ENCODE data around the gene XPNPEP1.

The XPNPEP1 gene

DNA sequence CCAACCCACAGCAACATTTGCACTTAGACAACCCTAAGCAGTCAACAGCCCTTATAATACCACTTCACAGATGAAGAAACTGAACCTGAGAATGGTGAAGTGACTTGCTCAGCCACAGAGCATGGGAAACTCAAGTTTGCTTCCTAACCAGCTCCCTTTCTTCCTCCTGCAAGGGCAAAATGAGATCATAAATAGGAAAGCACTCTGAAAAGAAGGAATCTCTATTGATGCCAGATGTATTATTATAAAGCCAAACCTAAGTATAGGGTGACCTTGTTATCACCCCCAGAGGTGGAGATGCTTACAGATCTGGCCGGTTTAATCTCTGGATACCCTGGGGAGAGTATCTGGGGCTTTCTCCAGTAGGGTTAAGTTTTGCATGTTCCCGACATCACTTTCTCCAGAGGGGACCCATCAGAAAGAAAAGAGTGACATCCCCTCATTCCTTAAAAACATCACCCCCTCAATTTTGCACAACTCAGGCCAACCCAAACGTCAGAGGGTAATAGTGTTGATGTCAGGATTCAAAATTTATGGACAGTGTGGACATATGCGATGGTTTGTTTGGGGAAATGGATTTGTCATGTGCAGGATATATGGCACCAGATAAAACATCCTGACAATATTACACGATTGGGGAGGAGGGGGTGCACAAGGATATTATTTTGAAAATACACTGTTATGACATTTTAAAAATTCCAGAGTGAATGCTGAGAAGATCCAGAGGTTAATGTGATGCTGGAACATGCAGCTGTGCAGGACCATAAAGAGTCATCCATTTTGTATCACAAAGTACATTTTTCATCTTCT is 24.0 kb upstream of the XPNPEP1 start:
- DNase-seq = no peak

GRCh38 chr10:109946680-109947079 is 23.4 kb upstream of the XPNPEP1 start:
- DNase-seq = no peak

- no peak for DNase-seq
Observed at GRCh38 chr10:109945473-109946177, 22.3 kb upstream of the XPNPEP1 start.

- DNase-seq = no peak
Observed at GRCh38 chr10:109944613-109945012, 21.3 kb upstream of the XPNPEP1 start.

DNA sequence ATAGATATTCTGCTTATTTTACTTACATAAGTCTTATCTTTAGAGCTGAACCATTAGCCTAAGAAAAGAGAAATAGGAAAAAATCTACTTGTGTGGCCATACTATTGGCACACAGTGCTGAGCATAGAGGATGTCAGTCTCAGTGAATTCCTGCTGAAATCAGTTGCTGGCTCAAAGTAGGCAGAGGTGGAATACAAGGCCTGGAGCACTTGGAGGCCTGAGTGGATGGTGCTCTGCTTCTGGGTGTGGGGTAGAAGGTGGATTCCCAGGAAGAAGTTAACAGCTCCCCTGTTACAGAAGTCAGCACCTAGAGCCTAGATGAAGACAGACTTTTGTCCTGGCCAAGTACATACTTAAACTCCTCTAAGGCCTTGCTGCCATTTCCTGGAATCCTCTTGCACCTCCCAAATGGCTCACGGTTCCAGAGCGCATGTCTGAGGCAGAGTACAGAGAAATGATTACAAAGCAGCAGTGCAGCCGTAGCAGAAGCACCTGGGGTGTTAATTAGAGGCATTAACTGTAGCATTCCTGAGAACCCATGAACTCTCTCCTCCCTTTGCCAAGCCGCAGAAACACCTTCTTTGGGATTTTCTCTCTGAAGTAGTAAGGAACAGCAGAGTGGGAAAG is 18.0 kb upstream of the XPNPEP1 start:
- DNase-seq = no peak

GRCh38 chr10:109940553-109940952 is 17.2 kb upstream of the XPNPEP1 start:
- no peak for DNase-seq

- no peak for DNase-seq
Observed at GRCh38 chr10:109940117-109940516, 16.8 kb upstream of the XPNPEP1 start.

DNA sequence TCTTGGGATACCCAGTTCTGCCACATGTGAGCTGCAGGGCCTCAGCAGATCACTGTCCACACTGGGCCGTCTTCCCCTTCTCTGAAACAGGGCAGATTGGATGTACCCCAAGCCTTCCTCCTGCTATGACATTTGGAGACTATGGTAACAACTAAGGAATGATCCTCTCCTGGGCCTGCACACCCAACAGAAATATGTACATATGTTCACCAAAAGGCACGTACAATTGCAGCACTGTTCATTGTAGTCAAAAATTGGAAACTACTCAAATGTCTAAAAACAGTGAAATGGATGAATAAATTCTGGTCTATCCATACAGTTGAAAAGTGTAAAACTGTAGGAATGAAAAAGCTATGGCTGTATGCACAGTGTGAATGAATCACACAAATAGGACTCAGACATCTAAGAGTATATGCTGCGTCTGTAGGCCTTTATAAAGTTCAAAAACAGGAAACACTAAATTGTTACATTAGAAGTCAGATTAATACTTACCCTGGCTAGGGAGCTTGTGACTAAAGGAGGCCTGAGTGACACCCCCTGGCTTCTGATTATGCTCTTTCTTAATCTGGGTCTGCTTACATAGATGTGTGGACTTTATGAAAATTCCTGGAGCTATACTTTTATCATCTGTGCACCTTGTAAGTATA is 16.1 kb upstream of the XPNPEP1 start:
- no peak for DNase-seq

DNA sequence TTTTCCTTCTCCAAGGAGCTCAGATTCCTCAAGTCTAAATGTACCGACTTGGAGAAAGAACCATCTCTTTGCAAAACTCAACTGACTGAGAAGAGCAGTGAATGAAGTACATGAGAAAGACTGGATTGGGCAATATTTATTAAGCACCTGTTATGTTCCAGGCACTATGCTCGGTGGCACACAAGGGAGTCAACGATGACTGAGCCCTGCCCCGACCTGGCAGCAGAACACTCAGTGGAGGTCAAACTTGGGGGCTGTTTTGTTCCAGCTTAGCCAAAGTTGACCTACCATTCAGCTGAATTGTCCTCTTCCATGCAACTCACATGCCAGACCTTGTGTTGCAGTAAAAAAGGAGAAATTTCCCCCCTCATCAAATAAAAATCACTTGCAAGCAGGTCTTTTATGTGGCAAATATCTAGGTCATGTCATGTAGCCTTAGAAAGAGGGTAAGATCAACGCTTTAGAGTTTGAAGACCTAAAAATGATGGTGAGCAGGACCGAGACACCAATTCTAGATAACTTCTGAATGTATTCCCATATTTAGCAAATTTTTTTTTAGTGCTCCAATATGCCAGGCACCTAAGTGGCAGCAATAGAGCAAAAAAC is 14.3 kb upstream of the XPNPEP1 start:
- DNase-seq = no peak

- DNase-seq = peak; percentile 37
Observed at GRCh38 chr10:109934958-109935793, 11.9 kb upstream of the XPNPEP1 start.

DNA sequence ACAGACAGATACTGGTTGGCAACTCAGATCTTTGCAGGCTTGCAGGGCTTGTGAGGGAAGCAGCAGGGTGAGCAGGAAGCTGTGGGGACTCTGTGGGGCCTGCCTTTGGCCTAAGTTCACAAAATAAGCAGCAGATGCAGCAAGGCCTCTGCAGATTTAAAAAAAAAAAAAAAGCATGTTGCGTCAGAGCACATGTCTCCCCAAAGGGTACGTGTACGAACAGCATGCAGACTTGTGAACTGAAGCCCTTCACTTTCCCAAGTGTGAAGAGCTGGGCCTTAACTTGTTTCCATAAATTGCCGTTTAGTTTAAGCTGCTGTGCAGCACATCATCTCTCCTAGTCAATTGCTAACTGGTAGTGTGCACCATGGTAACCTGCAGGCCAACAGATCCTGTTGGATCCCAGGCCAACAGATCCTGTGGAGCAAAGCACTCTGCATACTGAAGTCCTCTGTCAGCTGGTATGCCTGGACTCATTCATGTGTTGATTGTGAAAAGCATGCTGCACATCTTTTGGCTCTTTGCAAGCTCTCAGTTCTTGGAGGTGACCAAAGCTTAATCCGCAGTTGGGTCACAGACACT is 10.8 kb upstream of the XPNPEP1 start:
- peak; percentile 38 for DNase-seq

DNA sequence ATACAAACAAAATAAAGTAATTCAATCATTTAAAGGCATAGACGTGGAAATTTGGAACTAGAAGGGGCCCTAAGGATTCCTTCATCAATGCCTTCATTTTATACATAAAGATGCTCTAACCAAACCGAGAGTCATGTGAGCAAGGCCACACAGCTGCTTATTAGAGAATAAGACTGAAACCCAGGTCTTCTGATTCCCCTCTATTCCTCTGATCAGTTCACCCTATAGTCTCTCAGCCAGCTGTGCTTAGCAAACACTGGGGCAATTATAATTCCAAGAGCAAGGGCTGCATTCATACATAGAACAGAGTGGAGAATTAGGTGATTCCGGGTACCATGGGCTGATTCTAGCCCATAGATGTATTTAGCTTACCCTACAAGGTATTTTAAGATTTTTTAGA is 9.7 kb upstream of the XPNPEP1 start:
- DNase-seq = no peak

GRCh38 chr10:109932391-109932790 is 9.1 kb upstream of the XPNPEP1 start:
- no peak for DNase-seq

GRCh38 chr10:109931163-109931562 is 7.9 kb upstream of the XPNPEP1 start:
- DNase-seq = no peak

DNA sequence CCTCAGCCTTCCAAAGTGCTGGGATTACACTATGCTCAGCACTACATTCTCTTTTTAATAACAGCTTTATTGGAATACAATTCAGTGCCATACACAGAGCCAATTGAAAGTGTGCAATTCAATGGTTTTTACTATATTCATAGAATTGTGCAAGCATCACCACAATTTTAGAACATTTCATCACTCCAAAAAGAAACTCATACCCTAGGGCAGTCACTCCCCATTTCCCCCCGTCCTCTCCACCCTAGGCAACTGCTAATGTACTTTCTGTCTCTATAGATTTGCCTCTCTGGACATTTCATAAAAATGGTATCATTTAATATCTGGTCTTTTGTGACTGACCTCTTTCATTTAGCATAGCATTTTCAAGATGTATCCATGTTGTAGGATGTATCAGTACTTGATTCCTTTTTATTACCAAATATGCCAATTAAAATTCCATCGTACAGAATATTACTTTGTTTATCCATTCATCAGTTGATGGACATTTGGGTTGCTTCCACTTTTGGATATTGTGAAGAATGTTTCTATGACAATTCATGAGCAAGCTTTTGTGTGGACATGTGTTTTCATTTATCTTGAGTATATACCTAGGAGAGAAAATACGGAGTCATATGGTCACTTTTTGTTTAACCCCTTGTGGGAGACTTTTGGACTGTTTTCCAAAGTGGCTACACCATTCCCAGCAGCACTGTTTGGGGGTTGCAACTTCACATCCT is 6.3 kb upstream of the XPNPEP1 start:
- DNase-seq = no peak

DNA sequence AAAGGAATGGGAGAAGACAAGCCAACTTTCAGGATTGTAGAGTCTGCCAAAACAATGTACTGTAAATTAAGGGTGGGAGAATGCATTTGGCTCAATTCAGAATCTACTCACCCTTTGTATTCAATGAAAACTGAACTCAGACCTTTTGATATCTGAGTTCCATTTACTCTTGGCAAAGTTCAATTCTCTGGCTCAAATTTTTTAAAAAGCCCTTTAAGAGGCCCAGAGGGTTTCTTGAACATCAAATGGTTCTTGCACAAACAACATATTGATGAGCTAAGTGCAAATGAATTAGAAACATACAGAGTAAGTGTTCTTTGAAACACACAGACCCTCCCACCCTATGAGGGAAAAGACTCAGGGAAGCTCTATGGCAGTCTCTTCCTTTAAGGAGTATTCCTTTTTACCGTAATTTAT is 5.2 kb upstream of the XPNPEP1 start:
- no peak for DNase-seq

- DNase-seq = no peak
Observed at GRCh38 chr10:109926825-109927224, 3.5 kb upstream of the XPNPEP1 start.

DNA sequence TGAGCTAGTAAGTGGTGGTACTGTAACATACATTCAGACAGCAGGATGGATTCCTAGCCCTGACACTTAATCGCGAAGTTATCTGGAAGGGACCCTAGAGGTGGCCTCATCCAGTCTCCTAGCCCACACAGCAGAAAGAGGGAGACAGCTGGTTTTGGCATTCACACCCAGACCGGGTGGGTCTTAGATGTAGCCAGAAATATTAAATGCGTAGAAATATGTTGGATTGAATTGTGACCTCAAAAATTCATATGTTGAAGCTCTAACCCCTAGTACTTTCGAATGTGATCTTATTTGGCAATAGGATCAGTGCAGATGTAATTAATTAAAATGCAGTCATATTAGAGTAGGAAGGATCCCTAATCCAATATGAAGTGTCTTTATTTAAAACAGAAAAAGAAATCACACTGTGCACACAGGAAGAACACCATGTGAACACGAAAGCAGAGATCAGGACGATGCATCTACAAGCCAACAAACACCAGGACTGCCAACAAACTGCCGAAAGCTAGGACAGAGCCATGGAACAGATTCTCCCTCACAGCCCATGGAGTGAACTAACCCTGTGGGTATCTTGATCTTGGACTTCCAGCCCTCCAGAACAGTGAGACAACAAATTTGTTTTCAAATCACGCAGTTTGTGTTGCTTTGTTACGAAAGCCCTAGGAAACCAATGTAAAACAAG is 2.9 kb upstream of the XPNPEP1 start:
- DNase-seq = no peak

DNA sequence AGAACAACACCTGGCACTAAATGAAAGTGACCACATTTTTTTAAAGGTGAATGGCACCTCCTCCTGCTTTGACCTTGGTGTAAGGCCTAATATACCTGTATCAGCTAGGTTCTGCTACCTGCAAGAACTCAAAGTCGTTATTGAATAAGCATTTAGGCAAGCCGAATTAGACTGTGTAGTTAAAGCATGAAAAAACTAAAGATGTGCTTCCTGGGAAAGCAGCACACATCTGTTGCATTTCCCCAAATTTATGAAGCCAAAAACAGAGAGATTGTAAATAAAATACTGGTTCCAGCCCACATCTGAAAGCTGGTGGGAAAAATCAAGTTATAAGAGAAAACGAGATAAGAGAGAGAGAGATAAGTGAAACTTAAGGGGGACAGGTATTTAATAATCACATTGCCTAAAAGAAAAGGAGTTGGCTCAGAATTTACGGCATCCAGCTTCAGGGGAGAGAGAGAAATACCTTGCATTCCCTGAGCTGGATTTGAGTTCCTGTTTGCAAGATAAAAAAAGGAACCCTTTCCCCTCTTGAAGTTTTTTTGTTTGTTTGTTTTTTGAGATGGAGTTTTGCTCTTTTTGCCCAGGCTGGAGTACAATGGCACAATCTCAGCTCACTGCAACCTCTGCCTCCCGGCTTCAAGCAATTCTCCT is 1.8 kb upstream of the XPNPEP1 start:
- DNase-seq = no peak

- no peak for DNase-seq
Observed at GRCh38 chr10:109924087-109924486, 776 bp upstream of the XPNPEP1 start.
